Esophagus squamous epithelium (tissue), 4 donors: Measurements from ENCODE around the gene ADAM10.

ENCODE experiments used
- POLR2A ChIP-seq, 4 donors: fragments of 450-650 bp; IDR thresholded peaks; one replicate each; pipeline ENCODE4 v1.6.1; 2017; ENCODE audit warnings: antibody characterized with exemption in 4 of 4, mild to moderate bottlenecking in 4 of 4, moderate library complexity in 3 of 4
- TF ChIP-seq, protein P1 (sequence below), 6 experiments: fragments of 450-650 bp in 4 of 6; fragments of 200-600 bp in 2 of 6; sonication (generic) in 2 of 6; IDR thresholded peaks; one replicate each; pipeline ENCODE4 v1.5.1; 2016 to 2019; ENCODE audit warnings: antibody characterized with exemption in 6 of 6, mild to moderate bottlenecking in 4 of 6, moderate library complexity in 4 of 6

DNA sequence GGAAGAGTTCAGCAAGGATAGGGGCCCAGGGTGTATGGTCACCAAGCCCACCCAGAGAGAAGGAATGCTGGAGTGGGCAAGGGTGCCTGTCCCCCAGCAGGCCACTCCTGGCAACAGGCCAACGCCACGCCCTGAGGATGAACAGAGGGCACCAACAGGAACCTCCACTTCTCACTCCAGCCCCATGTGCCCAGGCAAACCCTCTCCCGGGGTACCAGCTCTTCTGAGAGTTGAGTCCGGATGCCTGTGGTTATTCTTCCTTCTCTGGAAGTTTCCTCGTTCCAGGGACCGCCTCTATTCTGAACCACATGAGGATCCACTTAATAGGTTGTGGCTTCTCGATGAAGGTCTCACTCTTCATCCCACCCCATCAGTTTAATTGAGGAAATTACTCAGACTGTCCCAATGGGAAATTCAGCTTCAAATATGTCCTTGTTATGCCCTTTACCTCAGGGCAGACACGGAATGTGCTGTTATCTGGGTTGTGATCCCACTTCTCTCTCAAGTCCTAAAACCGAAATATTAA lies 203.4 kb downstream of the ADAM10 start:
- TF ChIP-seq, protein P1, sequence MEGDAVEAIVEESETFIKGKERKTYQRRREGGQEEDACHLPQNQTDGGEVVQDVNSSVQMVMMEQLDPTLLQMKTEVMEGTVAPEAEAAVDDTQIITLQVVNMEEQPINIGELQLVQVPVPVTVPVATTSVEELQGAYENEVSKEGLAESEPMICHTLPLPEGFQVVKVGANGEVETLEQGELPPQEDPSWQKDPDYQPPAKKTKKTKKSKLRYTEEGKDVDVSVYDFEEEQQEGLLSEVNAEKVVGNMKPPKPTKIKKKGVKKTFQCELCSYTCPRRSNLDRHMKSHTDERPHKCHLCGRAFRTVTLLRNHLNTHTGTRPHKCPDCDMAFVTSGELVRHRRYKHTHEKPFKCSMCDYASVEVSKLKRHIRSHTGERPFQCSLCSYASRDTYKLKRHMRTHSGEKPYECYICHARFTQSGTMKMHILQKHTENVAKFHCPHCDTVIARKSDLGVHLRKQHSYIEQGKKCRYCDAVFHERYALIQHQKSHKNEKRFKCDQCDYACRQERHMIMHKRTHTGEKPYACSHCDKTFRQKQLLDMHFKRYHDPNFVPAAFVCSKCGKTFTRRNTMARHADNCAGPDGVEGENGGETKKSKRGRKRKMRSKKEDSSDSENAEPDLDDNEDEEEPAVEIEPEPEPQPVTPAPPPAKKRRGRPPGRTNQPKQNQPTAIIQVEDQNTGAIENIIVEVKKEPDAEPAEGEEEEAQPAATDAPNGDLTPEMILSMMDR (IDR thresholded peaks at IDR 0.05) = no peak
- no peak for TF ChIP-seq POLR2A (IDR thresholded peaks at IDR 0.05)
